ENCODE results near the gene RGS19.

The RGS19 gene

GRCh38 chr20:64065062-64065973, 14.0 kb downstream of the RGS19 start:
- FAIRE-seq (no peak), DNase-seq (ENCODE audit: insufficient read length, low spot score) (no peak)

- FAIRE-seq: no peak
These were observed 15.1 kb downstream of the RGS19 start for GRCh38 chr20:64064145-64064698.

GRCh38 chr20:64063389-64064144, 15.8 kb downstream of the RGS19 start:
- FAIRE-seq (no peak), DNase-seq (ENCODE audit: insufficient read length, low spot score) (no peak)

More at GRCh38 chr20:64064145-64064698, 15.1 kb downstream of the RGS19 start:
- no peak for DNase-seq (ENCODE audit: insufficient read length, low spot score)

GRCh38 chr20:64062596-64063388, 16.5 kb downstream of the RGS19 start, which contains the start of gene TCEA2:
TCEA2 (plus strand) TSS chr20:64063198; CDS start chr20:64063313, 115 bp downstream.
- FAIRE-seq (peak; percentile 70), DNase-seq (ENCODE audit: insufficient read length, low spot score) (peak; percentile 98)

- no peak for DNase-seq (ENCODE audit: insufficient read length, low spot score)
- no peak for FAIRE-seq
These were observed 17.1 kb downstream of the RGS19 start for GRCh38 chr20:64062276-64062595.

- FAIRE-seq (no peak), DNase-seq (ENCODE audit: insufficient read length, low spot score) (no peak)
These were observed 20.8 kb downstream of the RGS19 start for GRCh38 chr20:64058536-64058935.

GRCh38 chr20:64057628-64058498, 21.5 kb downstream of the RGS19 start:
- peak; percentile 72 for FAIRE-seq
- DNase-seq (ENCODE audit: insufficient read length, low spot score): peak; percentile 94

GRCh38 chr20:64056889-64057627, 22.3 kb downstream of the RGS19 start:
- DNase-seq (ENCODE audit: insufficient read length, low spot score) (no peak), FAIRE-seq (no peak)

- DNase-seq (ENCODE audit: insufficient read length, low spot score): no peak
- no peak for FAIRE-seq
These were observed 22.8 kb downstream of the RGS19 start for GRCh38 chr20:64056639-64056888.

- no peak for DNase-seq (ENCODE audit: insufficient read length, low spot score)
- no peak for FAIRE-seq
These were observed 23.3 kb downstream of the RGS19 start for GRCh38 chr20:64055893-64056638.

GRCh38 chr20:64055396-64055892, 23.9 kb downstream of the RGS19 start:
- no peak for DNase-seq (ENCODE audit: insufficient read length, low spot score)
- FAIRE-seq: no peak

GRCh38 chr20:64053841-64054661, 25.3 kb downstream of the RGS19 start:
- no peak for DNase-seq (ENCODE audit: insufficient read length, low spot score)
- no peak for FAIRE-seq

- DNase-seq (ENCODE audit: insufficient read length, low spot score) (no peak), FAIRE-seq (no peak)
These were observed 26.1 kb downstream of the RGS19 start for GRCh38 chr20:64052987-64053840.

GRCh38 chr20:64052326-64052722, 27.0 kb downstream of the RGS19 start:
- DNase-seq (ENCODE audit: insufficient read length, low spot score): no peak
- no peak for FAIRE-seq

- no peak for FAIRE-seq
- no peak for DNase-seq (ENCODE audit: insufficient read length, low spot score)
These were observed 27.6 kb downstream of the RGS19 start for GRCh38 chr20:64051561-64052325.

GRCh38 chr20:64051033-64051452, 28.3 kb downstream of the RGS19 start:
- DNase-seq (ENCODE audit: insufficient read length, low spot score) (no peak), FAIRE-seq (no peak)

Data from GM19239 (cell line).